Inferior parietal cortex (tissue), 1 donor: ENCODE data around the gene ABLIM2.
"Not testable (repeated sequence)": the region's sequence is repeated elsewhere in the genome, so short reads cannot be mapped to it uniquely, and the experiment has no call there.

Source experiments
- DNase-seq: peaks from one replicate; pipeline ENCODE4 v3.0.0-alpha.2; 2016; ENCODE audit errors: extremely low spot score

Gene ABLIM2

DNA sequence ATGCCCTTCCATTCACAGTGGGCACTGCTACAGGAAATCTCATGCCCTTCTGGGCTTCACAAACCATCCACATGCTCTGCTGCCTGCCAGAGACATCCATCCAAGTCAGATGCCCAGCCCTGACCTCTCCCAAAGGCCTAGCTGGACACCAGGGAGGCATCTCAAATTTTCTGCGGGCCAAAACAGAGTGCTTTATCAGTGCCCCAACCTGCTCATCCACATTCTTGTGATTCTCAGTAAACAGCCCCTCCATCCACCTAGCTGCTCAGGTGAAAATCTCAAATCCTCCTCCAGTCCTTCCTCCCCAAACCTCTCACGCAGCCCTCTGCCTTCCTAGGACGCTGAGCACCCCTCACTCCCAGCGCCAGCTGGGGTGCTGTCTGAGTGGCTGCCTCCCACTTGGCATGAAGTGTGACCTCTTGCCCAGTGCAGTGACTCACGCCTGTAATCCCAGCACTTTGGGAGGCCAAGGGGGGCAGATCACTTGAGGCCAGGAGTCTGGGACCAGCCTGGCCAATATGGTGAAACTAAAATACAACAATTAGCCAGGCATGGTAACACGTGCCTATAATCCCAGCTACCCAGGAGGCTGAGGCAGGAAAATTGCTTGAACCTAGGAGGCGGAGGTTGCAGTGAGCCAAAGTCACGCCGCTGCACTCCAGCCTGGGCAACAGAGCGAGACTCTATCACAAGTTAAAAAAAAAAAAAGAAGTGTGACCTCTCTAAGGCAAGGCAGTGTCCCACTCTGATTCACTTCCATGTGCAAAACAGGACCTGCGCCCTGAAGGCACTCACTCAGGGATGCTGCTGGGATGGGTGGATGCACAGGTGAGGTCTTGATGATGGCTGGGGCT lies 217.3 kb downstream of the ABLIM2 start:
- no peak for DNase-seq

DNA sequence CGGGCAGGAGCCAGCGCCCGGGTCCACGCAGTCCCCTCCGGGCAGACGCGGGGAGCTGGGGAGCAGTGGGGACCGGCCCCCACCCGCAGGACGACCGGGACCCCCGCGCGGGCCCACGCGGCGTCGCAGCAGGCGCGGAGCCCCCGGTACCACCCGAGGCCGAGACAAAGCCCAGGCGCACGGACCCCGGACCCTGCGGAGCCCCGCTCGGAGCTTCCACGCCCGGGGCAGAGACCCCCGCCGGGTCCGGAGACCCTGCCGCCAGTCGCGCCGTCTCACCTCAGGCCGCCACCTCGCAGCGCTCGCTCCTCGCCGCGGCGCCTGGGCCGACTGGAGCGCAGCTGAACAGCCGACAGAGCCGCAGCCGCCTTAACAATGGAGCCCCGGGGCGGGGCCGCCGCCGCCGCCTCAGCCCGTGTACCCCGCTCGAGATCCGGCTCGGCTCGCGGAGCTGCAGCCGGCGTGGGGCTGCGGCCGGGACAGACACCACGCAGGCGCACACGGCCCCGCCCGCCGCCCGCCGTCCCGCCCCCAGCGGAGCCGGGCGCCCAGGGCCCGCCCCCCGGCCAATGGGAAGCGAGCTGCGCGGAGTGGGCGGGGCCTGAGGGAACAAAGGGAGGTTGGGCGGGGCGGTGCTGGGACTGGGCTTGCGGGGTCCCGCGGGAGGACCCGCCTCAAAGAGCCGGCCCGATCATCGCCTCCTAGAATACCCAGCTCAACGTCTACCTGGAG lies 219.1 kb downstream of the ABLIM2 start, which contains the start of gene AFAP1:
TSS of gene AFAP1 (minus strand) at position 485 of the 732 bp plus-strand sequence. CDS start 67,783 bp downstream, outside the sequence.
- DNase-seq, result peak; percentile 85

DNA sequence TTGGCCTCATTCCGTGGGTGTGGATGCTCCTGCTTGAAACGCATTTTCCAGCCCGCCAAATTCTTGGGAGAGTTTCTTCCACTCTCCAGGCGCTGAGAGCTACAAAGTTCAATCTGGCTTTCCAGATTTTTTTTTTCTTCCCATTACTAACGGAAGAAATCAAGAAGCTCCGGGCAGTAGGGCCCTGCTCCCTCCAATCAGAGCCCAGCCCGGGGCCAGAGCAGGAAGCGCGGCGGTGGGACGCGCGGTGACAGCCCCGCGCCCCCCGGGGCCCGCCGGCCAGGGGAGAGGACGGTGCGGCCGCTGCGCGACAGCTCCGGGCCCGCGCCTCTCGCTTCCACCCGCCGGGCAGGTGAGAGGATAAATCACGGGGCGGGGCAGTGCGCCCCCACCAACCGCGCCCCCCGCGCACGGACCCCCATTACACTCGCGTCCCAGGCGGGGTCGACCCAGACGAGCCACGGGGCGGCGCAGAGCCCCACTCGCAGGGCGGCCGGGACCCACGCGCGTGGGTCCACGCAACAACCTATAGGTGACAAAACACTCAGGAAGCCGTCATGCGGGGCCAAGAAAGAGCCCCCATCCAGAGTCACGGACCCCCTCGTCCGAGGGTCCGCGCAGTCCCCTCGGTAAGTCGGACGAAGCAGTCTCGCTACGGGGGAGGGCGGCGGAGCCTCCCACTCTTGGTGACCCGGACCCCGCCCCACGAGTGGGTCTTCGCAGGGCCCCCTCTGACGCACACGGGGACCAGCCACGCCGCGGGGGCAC lies 219.8 kb downstream of the ABLIM2 start:
- no peak for DNase-seq

DNA sequence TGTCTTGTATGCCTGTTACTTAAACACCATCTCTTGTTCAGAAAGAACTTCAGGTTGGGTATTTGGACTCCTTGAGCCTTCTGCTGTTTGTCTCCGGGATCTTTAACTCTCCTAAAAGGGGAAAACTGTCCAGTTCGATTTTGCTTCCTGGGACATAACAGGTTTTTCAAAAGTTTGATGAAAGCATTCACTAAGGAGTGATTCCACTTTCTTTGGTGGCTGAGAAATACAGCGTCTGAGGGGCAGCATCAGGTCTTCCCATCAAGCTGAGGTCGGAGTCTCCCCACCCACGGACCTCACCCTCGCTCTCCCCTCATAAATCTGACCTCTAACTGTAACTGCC lies 220.4 kb downstream of the ABLIM2 start:
- no peak for DNase-seq

DNA sequence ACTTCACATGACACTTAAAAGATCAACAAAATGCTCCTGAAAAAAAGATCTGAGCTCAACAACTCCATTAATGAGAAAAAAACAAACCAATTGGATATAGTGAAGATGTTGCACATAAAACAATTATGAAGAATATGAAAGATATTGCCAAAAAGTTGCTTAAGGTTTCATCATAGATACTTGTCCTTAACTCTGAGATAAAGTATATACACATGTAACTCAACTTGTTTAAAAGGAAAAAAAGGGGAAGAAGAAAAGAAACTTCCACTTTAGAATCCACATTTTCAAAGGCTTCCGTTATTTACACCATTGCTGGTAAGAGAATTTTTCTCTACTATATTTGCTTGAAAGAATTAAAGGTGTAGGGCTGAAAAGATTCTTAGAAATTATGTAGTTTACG lies 221.6 kb downstream of the ABLIM2 start:
- no peak for DNase-seq

DNA sequence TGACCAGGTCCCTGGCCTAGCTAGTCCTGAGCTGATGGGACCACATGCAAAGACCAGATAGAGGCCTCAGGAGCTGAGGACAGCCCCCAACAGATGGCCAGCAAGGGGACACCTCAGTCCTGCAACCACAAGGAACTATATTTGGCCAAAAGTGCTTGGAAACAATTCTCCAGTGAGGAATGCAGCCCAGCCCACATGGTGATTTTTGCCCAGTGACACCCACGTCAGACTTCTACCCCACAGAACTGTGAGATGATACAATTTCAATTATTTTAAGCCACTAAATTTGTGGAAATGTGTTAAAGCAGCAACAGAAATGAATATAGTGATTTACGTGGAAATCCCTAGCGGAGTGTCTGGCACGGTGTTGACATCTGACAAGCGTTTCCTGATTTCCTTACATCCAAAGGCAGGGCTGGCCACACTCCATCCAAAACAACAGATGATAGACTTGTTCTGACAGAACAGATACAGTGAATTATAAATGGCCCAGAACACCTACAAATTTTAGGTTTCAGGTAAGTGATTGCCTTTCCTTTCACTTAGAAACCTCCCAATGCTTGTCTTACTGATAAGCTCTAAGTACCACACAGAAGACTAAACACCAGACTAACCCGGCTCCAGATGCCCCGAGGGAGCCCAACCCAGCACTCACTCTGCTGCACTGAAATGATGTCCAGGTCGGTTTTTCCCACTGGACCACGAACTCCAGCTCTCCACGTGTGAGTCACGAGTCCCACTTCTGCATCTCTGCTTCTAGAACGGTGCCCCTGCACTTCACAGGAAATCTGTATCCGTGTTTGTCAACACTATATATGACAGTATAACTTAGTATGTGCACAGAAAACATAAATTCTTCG lies 224.7 kb downstream of the ABLIM2 start:
- no peak for DNase-seq

DNA sequence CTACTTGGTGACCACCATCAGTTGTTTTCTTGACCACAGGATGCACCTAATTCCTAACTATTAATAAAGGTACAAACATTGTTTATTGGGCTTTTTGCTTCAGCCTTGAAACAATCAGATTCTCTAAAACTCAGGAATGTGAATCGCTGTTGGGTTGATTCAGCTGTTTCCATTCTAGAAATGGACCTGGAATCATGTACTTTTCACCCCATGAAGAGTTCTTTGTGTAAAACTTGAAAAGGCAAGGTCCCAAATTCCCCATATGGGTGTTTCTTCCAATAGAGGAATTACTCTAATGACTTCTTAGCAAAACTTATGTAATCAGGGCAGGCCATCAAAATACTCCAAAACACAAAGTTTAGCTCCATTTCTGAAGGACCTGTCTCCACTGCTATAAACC lies 226.3 kb downstream of the ABLIM2 start:
- DNase-seq, result no peak

DNA sequence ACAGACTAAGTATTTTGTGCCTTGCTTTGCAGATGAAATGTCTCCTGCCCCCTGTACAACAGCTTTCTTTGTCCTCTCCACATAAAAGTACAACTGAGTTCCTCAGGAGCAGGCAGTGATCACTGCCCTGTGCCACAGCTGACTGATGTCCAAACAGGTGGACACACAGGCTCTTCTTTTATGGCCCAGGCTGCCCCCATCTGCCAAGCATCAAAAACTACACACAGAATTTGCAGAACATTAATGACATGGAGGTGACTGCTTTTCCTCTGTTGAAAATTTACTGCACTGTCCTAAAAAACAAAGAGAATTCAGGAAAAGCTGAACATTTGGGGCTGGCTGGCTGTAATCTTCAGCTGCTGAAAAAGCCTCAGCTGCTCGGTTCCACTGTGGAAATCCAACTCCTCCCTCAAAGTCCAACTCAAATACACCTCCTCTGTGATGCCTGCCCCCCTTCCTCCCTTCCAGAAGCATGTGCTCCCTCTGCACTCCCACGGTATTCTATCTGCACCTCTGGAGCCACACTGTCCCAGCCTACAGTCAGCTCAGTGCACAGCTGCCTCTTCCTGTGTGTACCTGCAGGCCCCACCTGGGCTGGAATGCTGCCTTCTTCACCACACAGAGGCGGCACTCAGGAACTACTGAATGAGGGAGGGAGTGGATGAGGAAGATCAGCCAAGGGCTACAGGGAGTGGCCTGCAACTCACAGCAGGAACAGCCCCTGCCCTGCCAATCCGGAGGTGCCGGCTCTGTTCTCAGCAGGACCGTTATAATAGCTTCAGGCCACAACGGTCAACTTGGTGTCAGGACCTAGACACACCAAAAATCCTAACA lies 229.3 kb downstream of the ABLIM2 start:
- DNase-seq, result no peak

DNA sequence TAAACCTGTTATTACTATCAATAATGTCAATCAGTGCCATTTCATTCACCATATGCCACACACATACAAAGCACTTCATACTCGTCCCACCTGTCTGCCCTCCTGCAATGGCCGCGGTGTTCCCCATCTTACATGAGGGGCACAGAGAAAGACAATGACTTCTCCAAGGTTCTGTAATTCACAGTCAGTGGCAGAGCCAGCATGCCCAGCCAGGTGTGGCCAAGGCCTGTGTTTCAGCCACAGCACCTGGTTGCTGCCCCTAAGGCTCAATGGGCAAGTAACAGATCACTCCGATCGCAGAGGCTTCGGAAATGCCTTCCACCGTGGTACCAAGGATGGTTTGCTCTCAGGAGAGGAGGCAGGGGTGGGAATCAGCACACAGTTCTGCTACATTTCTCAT lies 229.9 kb downstream of the ABLIM2 start:
- no peak for DNase-seq

DNA sequence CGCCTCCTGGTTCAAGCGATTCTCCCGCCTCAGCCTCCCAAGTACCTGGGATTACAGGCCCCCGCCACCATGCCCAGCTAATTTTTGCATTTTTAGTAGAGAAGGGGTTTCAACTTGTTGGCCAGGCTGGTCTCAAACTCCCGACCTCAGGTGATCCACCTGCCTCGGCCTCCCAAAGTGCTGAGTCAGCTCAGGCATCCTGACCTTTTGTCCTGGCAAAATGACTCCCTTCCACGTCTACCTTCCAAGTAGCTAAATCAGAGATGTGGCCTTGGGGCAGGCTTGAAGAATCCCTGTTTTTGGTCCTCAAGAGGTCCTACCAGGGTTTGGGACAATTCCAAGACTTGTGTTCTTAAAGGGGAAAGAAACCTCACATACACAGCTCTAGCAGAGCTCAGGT lies 231.8 kb downstream of the ABLIM2 start:
- no peak for DNase-seq

DNA sequence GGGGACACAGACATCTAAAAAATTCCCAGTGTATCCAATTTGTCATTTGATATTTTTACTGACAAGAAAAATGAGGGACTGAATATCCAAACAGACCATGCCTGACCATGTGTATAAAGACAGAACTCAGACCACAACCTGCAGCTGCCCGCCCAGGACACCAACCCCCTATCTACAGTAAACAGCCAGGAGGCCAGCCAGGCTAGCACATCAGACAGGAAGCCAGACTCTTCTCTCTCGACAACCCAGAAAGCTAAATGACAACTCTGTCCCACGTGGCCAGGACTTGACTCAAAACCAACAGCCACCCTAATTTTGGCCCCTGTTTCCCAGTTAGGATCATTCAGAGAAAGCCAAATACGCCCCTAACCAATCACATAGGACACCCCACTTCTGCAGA lies 234.0 kb downstream of the ABLIM2 start:
- DNase-seq, result no peak

DNA sequence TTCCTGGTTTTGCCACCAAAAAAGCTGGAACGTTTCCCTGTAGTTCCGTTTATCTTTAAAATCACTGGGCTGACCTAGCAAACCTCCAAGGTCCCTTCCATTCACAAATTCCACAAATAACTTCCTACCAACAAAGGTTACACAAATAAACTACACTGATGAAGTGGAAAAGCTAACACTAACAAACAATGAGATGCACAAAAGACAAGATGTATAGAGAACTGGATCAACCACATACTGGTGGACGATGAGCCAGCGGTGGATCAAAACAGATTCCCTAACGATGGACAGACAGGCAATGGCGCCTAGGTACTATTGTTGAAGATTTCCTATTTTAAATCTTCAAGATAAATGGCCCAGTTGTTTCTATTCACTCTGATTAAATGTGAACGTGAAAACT lies 234.4 kb downstream of the ABLIM2 start:
- no peak for DNase-seq

DNA sequence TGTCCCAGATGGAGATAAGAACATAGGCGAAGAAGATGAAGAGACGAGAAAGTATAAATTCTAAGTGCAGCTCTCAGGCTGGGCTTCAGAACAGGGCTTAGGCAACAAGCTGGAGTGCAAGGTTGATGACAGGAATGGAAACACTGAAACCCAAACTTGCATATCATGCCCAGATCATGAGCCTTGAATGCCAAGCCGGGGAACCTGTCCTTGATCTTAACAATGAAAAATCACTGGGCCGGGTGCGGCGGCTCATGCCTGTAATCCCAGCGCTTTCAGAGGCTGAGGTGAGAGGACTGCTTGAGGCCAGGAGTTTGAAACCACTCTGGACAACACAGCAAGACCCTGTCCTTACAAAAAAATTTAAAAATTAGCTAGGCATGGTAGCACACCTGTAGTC lies 236.1 kb downstream of the ABLIM2 start:
- DNase-seq, result no peak

DNA sequence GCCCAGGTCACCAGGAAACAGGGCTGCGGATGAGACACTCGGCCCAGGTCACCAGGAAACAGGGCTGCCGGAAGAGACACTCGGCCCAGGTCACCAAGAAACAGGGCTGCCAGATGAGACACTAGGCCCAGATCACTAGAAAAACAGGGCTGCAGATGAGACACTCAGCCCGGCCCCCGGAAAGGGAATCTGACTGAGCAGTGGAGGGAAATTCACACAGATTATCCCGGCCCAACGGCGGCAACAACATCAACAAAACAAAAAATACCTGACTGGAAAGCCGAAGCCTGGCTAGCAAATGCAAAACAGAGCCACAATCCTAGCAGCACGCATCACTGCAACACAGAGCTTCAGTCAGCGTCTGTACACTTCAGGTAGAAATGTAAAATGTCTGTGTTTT lies 239.6 kb downstream of the ABLIM2 start:
- DNase-seq, result no peak

DNA sequence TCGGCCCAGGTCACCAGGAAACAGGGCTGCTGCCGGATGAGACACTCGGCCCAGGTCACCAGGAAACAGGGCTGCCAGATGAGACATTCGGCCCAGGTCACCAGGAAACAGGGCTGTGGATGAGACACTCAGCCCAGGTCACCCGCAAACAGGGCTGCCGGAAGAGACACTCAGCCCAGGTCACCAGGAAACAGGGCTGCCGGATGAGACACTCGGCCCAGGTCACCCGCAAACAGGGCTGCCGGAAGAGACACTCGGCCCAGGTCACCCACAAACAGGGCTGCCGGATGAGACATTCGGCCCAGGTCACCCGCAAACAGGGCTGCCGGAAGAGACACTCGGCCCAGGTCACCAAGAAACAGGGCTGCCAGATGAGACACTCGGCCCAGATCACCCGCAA lies 240.4 kb downstream of the ABLIM2 start:
- DNase-seq, result not testable (repeated sequence)

DNA sequence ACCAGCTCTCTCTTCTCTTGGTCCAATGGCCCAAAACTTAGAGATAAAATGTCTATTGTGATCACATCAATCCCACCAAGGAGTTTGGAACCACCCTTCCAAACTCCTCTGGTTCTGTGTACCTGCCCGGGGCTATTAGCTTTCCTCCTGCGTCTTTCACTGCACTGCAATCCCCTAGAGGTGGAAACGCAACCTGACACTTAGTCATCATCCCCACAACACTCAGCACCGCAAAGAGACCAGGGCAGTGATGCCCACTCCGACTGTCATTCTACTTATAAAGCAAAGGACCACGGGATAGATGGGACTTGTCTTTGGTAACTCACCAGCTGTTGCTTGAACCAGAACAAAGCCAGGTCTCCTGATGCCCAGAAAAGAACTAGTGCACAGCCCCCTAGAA lies 240.9 kb downstream of the ABLIM2 start:
- no peak for DNase-seq

DNA sequence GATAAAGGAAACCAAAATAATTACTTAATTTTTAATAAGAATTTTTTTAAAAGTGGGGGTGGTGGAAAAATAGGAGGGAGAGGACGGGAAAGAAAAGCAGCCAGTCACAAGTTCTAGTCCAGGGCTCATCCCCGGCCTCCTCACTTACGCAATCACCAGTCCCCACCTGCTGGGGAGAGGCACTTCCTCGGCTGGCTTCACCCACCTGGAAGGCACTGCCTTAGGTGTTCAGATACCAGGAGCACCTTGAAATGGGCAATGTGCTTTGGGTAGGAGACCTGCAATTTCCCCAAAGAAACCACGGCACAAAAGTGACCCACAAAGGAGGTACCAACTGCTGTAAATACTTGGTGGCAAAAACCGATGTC lies 242.8 kb downstream of the ABLIM2 start:
- no peak for DNase-seq
